ENCODE results near the gene PLEKHA7.

- TF ChIP-seq, protein P1, sequence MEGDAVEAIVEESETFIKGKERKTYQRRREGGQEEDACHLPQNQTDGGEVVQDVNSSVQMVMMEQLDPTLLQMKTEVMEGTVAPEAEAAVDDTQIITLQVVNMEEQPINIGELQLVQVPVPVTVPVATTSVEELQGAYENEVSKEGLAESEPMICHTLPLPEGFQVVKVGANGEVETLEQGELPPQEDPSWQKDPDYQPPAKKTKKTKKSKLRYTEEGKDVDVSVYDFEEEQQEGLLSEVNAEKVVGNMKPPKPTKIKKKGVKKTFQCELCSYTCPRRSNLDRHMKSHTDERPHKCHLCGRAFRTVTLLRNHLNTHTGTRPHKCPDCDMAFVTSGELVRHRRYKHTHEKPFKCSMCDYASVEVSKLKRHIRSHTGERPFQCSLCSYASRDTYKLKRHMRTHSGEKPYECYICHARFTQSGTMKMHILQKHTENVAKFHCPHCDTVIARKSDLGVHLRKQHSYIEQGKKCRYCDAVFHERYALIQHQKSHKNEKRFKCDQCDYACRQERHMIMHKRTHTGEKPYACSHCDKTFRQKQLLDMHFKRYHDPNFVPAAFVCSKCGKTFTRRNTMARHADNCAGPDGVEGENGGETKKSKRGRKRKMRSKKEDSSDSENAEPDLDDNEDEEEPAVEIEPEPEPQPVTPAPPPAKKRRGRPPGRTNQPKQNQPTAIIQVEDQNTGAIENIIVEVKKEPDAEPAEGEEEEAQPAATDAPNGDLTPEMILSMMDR (conservative IDR thresholded peaks at IDR 0.05): no peak
- no peak for TF ChIP-seq ZFX (IDR thresholded peaks at IDR 0.05)
These were observed 71.9 kb downstream of the PLEKHA7 start for GRCh38 chr11:16942342-16942741.
